Measurements from ENCODE around the gene LHPP. TPM values are rescaled to one million over a fixed set of nuclear protein-coding genes. Genes with fewer than 3 reads are reported as not detected.

The LHPP gene
- total and polyA plus RNA-seq, 8 donors: 8.5 to 48.7 (median 17.0) TPM

DNA sequence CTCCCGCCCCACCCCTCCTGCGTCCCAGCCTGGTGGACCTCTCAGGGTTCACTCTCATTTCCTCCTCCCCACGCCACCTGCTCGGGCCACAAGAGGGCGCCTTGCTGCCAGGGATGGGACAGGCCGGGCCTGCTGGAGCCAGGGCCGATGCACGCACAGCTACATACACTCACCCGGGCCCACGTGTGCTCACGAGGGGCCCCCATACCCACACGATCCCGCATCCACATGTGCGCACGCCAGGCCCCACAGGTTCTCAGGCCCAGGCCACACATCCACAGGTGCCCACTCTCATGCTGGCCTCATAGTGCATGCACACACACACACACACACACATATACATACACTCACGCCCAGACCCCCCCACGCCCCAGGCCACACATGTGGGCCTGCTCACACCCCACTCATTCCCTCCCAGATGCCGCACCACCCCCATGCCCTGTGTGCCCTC is 68.6 kb downstream of the LHPP start:
- TF ChIP-seq, protein P1, sequence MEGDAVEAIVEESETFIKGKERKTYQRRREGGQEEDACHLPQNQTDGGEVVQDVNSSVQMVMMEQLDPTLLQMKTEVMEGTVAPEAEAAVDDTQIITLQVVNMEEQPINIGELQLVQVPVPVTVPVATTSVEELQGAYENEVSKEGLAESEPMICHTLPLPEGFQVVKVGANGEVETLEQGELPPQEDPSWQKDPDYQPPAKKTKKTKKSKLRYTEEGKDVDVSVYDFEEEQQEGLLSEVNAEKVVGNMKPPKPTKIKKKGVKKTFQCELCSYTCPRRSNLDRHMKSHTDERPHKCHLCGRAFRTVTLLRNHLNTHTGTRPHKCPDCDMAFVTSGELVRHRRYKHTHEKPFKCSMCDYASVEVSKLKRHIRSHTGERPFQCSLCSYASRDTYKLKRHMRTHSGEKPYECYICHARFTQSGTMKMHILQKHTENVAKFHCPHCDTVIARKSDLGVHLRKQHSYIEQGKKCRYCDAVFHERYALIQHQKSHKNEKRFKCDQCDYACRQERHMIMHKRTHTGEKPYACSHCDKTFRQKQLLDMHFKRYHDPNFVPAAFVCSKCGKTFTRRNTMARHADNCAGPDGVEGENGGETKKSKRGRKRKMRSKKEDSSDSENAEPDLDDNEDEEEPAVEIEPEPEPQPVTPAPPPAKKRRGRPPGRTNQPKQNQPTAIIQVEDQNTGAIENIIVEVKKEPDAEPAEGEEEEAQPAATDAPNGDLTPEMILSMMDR (IDR thresholded peaks at IDR 0.05): peak in 5 of 7 experiments; percentile 73 to 91 (median 82)
- no peak for TF ChIP-seq POLR2A (IDR thresholded peaks at IDR 0.05)
- TF ChIP-seq EP300 (IDR thresholded peaks at IDR 0.05): no peak
- TF ChIP-seq POLR2AphosphoS5 (IDR thresholded peaks at IDR 0.05): peak in 2 of 3 donors; percentile 35 to 73
- Histone ChIP-seq H3K4me1 (peaks cover 0 to 23% (median 8%) of the 10 kb centered on the region in 4 donors), H3K4me3 (no peak overlapping the region), H3K36me3 (no peaks in the 10 kb centered on the region), H3K27me3 (no peaks in the 10 kb centered on the region), H3K9me3 (no peaks in the 10 kb centered on the region), H3K27ac (no peak overlapping the region)
- 10 to 44% (median 14%) methylated on average over 3 to 18 of the region's 18 CpGs for WGBS, 5 donors
- DNase-seq: peak; percentile 90 to 94
- intact Hi-C loops (cut with DNase I; ENCODE audit: low total_unique reads): loop anchor here (10.0 kb wide), 1 partner anchor 295 kb away; no protein-coding TSS in a partner anchor

DNA sequence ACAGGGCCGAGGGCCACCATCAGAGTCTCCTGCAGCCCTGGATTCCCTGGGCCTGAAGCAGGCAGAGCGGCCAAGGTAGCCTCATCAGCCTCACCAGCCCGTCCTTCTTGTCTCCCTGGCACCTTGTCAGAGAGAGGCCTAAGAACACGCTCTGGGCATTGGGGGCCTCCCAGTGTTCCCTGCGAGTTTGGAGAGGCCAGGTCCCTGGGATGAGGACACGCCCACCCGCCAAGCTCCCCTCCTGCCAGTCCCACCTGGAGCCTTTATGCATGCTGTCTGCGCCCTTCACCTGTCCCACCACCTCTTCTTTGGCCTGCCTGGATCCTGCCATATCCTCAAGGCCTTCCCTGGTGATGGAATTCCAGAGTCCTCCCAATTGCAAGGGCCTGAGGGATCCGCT is 69.2 kb downstream of the LHPP start:
- Histone ChIP-seq H3K4me3 (no peak overlapping the region), H3K27me3 (no peaks in the 10 kb centered on the region), H3K4me1 (peaks cover 0 to 24% (median 8%) of the 10 kb centered on the region in 4 donors), H3K9me3 (no peaks in the 10 kb centered on the region), H3K36me3 (no peaks in the 10 kb centered on the region), H3K27ac (no peak overlapping the region)
- 78 to 92% (median 88%) methylated on average over 7 to 9 of the region's 9 CpGs for WGBS, 5 donors
- no peak for DNase-seq
- intact Hi-C loops (cut with DNase I; ENCODE audit: low total_unique reads): loop anchor here (10.0 kb wide), 1 partner anchor 294 kb away; no protein-coding TSS in a partner anchor
- TF ChIP-seq POLR2AphosphoS5 (IDR thresholded peaks at IDR 0.05) (no peak), EP300 (IDR thresholded peaks at IDR 0.05) (no peak), POLR2A (IDR thresholded peaks at IDR 0.05) (no peak)
- TF ChIP-seq, protein P1 (IDR thresholded peaks at IDR 0.05): no peak

DNA sequence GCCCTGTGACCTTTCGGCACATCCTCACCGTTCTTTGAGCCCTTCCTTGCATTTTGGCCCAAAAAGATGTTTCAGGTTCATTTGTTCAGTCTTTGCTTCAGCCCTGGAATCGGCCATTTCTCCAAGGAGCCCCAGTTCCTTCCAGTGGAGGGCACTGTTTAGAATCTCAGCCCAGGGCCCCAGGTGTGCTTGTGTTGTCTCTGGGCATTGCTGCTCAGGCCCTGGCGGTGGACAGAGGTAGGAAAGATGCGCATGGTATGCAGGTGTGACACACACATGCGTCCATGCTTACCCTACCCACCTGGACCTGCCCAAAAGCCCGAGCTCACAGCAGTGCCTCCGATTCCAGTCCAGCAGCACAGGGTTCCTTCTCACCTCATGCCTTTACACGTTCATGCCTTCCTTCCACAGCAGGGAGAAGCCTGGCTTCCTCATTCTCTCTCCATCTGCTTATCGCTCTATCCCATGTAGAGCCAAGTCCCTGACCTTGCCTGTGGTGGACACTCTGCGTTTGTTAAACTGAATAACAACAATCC is 70.6 kb downstream of the LHPP start:
- H3K4me3 ChIP-seq: no peak overlapping the region
- no peak overlapping the region for H3K27ac ChIP-seq
- H3K9me3 ChIP-seq: no peaks in the 10 kb centered on the region
- peak in 1 of 2 donors; percentile 48 for DNase-seq
- no peaks in the 10 kb centered on the region for H3K36me3 ChIP-seq
- intact Hi-C loops (cut with DNase I; ENCODE audit: low total_unique reads): loop anchor here (10.0 kb wide), 1 partner anchor 293 kb away; no protein-coding TSS in a partner anchor
- TF ChIP-seq POLR2AphosphoS5 (IDR thresholded peaks at IDR 0.05) (no peak), EP300 (IDR thresholded peaks at IDR 0.05) (no peak), POLR2A (IDR thresholded peaks at IDR 0.05) (no peak)
- TF ChIP-seq, protein P1 (IDR thresholded peaks at IDR 0.05): no peak
- peaks cover 0 to 32% (median 8%) of the 10 kb centered on the region in 4 donors for H3K4me1 ChIP-seq
- WGBS, 5 donors: 65 to 76% (median 72%) methylated on average over 10 to 11 of the region's 11 CpGs
- H3K27me3 ChIP-seq: no peaks in the 10 kb centered on the region

DNA sequence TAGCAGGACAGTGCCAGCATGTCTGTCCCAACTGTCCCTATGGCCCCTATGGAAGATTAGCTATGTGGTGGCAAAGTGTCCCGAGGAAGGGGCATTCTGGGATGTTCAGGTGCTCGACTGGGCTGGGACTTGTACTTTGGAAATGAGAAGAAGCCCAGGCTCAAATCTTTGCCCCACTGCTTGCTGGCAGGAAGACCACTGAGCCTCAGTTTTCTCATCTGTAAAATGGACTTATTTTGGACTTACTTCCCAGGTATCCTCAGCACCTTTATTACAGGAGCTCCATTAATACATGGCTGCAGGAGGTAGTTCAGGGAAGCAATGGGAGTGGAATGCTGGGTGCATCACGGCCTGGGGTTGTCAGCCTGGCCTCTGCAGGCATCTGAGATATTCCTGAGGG is 71.2 kb downstream of the LHPP start:
- intact Hi-C loops (cut with DNase I; ENCODE audit: low total_unique reads): loop anchor here (10.0 kb wide), 1 partner anchor 292 kb away; no protein-coding TSS in a partner anchor
- WGBS, 5 donors: 73 to 94% (median 82%) methylated on average over 2 to 3 of the region's 3 CpGs
- no peak overlapping the region for H3K27ac ChIP-seq
- H3K9me3 ChIP-seq: no peaks in the 10 kb centered on the region
- H3K4me3 ChIP-seq: no peak overlapping the region
- H3K4me1 ChIP-seq: peaks cover 0 to 32% (median 8%) of the 10 kb centered on the region in 4 donors
- TF ChIP-seq, protein P1 (IDR thresholded peaks at IDR 0.05): no peak
- TF ChIP-seq EP300 (IDR thresholded peaks at IDR 0.05) (no peak), POLR2AphosphoS5 (IDR thresholded peaks at IDR 0.05) (no peak), POLR2A (IDR thresholded peaks at IDR 0.05) (no peak)
- no peaks in the 10 kb centered on the region for H3K36me3 ChIP-seq
- no peaks in the 10 kb centered on the region for H3K27me3 ChIP-seq
- no peak for DNase-seq
